OCI-LY7 (cell line): ENCODE results near the gene GALNT6. TPM values are rescaled to one million over a fixed set of nuclear protein-coding genes. Genes with fewer than 3 reads are reported as not detected.
A peak's percentile ranks its signal among the peaks of the same experiment; 100 is the strongest.

Experiments used
- BruUV-seq: library from RNA; stranded (reverse); fragments of 400-500 nt; replicated peaks from 2 replicates; lab custom pipeline; 2021; lab: Mats Ljungman, UMichigan
- CTCF ChIA-PET: fragments of 300-600 bp; sonication (Branson Sonifier 250); formaldehyde crosslinking; loops from one replicate; lab custom pipeline; 2022; ENCODE audit warnings: antibody characterized with exemption; ENCODE audit not compliant: unreplicated experiment; lab: Charles Lee
- POLR2A ChIA-PET: fragments of 300-600 bp; sonication (Branson Sonifier 250); formaldehyde crosslinking; loops from one replicate; lab custom pipeline; 2022; ENCODE audit warnings: antibody characterized with exemption; lab: Charles Lee
- DNase-seq: peaks from one replicate; pipeline ENCODE4 v3.0.0-alpha.2; 2015; ENCODE audit warnings: low spot score
- H2AFZ ChIP-seq: fragments of 200-600 bp; sonication (generic), shearing (Covaris generic); 2 replicates; pipeline ENCODE4 v1.6.1; 2014; ENCODE audit warnings: mild to moderate bottlenecking, antibody characterized with exemption, low read length, moderate library complexity
- H3K27ac ChIP-seq: fragments of 200-600 bp; sonication (generic); 2 replicates; pipeline ENCODE4 v1.5.1; 2014; ENCODE audit warnings: mixed run types, low read depth, mild to moderate bottlenecking, moderate library complexity, low read length, inconsistent platforms; ENCODE audit not compliant: poor library complexity, severe bottlenecking
- H3K36me3 ChIP-seq: fragments of 200-600 bp; sonication (generic); 2 replicates; pipeline ENCODE4 v1.6.1; 2014; ENCODE audit warnings: mild to moderate bottlenecking, antibody characterized with exemption, low read length, moderate library complexity, mixed read lengths; ENCODE audit not compliant: insufficient read depth
- H3K4me1 ChIP-seq: fragments of 200-600 bp; sonication (generic); 2 replicates; pipeline ENCODE4 v1.5.1; 2014; ENCODE audit warnings: mild to moderate bottlenecking, low read length; ENCODE audit not compliant: insufficient read depth, poor library complexity, severe bottlenecking
- H3K4me2 ChIP-seq: fragments of 200-600 bp; sonication (generic); 2 replicates; pipeline ENCODE4 v1.6.1; 2014; ENCODE audit warnings: mild to moderate bottlenecking, low read length
- H3K4me3 ChIP-seq: fragments of 200-600 bp; sonication (generic); 2 replicates; pipeline ENCODE4 v1.5.1; 2014; ENCODE audit warnings: mild to moderate bottlenecking, low read depth, low read length; ENCODE audit not compliant: poor library complexity, severe bottlenecking
- H3K79me2 ChIP-seq: fragments of 200-600 bp; sonication (generic); 2 replicates; pipeline ENCODE4 v1.6.1; 2016; ENCODE audit warnings: low read depth, mild to moderate bottlenecking, low read length, moderate library complexity, mixed read lengths; ENCODE audit not compliant: insufficient read depth
- H3K9me2 ChIP-seq: fragments of 200-600 bp; sonication (generic); 2 replicates; pipeline ENCODE4 v1.6.1; 2016; ENCODE audit warnings: mild to moderate bottlenecking, low read length, mixed read lengths; ENCODE audit not compliant: insufficient read depth
- H3K9me3 ChIP-seq: fragments of 200-600 bp; sonication (generic); 2 replicates; pipeline ENCODE4 v1.6.1; 2014; ENCODE audit warnings: mild to moderate bottlenecking, mixed run types, low read length, mixed read lengths
- H4K20me1 ChIP-seq: fragments of 200-600 bp; sonication (generic); 2 replicates; pipeline ENCODE4 v1.6.1; 2014; ENCODE audit warnings: mild to moderate bottlenecking, antibody characterized with exemption, low read length, moderate library complexity, mixed read lengths; ENCODE audit not compliant: insufficient read depth
- CTCF ChIP-seq: fragments of 200-600 bp; sonication (generic); conservative IDR thresholded peaks from 2 replicates; pipeline ENCODE4 v1.5.1; 2014; ENCODE audit warnings: mild to moderate bottlenecking, antibody characterized with exemption, low read length, moderate library complexity, mixed read lengths
- EZH2phosphoT487 ChIP-seq: fragments of 200-600 bp; sonication (generic); IDR thresholded peaks from 2 replicates; pipeline ENCODE4 v1.6.1; 2018; ENCODE audit warnings: low read depth, borderline replicate concordance, mild to moderate bottlenecking, mixed run types, antibody characterized with exemption, low read length, moderate library complexity, mixed read lengths
- intact Hi-C: fragments of 100-400 bp; cut with micrococcal nuclease; formaldehyde crosslinking; loops from one replicate; pipeline ENCODE4 v1.10.0; 2022; ENCODE audit not compliant: unreplicated experiment
- total RNA-seq, 2 experiments: library from RNA; depleted of rRNA in 1 of 2; stranded (reverse); fragments of >200 nt in 1 of 2; shearing (Covaris generic) in 1 of 2; gene quantifications; 2 replicates each; pipeline ENCODE4 v1.2.3, GENCODE V29; 2014 to 2022

The GALNT6 gene
- total RNA-seq, 2 experiments from 2014 or later, result 1.4 to 4.8 TPM

GRCh38 chr12:51371295-51371953 is 19.8 kb downstream of the GALNT6 start:
- no TSS peak for BruUV-seq
- intact Hi-C loops, result no loop called here
- Histone ChIP-seq H2AFZ (no peak overlapping the region), H3K4me3 (no peak overlapping the region), H4K20me1 (peaks cover 7% of the 10 kb centered on the region; the same call in 1 of the 2 replicates), H3K27ac (no peak overlapping the region), H3K9me3 (no peaks in the 10 kb centered on the region), H3K36me3 (no peaks in the 10 kb centered on the region), H3K79me2 (no peaks in the 10 kb centered on the region), H3K4me1 (peaks cover 21% of the 10 kb centered on the region), H3K9me2 (no peaks in the 10 kb centered on the region), H3K4me2 (no peak overlapping the region)
- ChIA-PET POLR2A (interaction anchor here (1.3 kb wide), 1 partner anchor 281 kb away, joined by 3 read pairs; no protein-coding TSS in a partner anchor), CTCF (no interaction called here)
- DNase-seq, result no peak
- TF ChIP-seq CTCF, result no peak
- no peak for TF ChIP-seq EZH2phosphoT487

GRCh38 chr12:51370667-51371066 is 20.5 kb downstream of the GALNT6 start:
- H3K9me2 ChIP-seq, result no peaks in the 10 kb centered on the region
- no peaks in the 10 kb centered on the region for H3K79me2 ChIP-seq
- BruUV-seq, result no TSS peak
- H3K36me3 ChIP-seq, result no peaks in the 10 kb centered on the region
- DNase-seq, result no peak
- ChIA-PET POLR2A (interaction anchor here (1.3 kb wide), 1 partner anchor 280 kb away, joined by 3 read pairs; no protein-coding TSS in a partner anchor), CTCF (no interaction called here)
- TF ChIP-seq CTCF (no peak), EZH2phosphoT487 (no peak)
- no peak overlapping the region for H3K4me2 ChIP-seq
- H2AFZ ChIP-seq, result no peak overlapping the region
- peaks cover 7% of the 10 kb centered on the region; the same call in 1 of the 2 replicates for H4K20me1 ChIP-seq
- no peak overlapping the region for H3K4me3 ChIP-seq
- intact Hi-C loops, result no loop called here
- H3K27ac ChIP-seq, result no peak overlapping the region
- H3K9me3 ChIP-seq, result no peaks in the 10 kb centered on the region
- H3K4me1 ChIP-seq, result peaks cover 21% of the 10 kb centered on the region

- no peaks in the 10 kb centered on the region for H3K9me2 ChIP-seq
- no peak overlapping the region for H3K4me3 ChIP-seq
- no peaks in the 10 kb centered on the region for H3K36me3 ChIP-seq
- no peaks in the 10 kb centered on the region for H3K79me2 ChIP-seq
- intact Hi-C loops, result loop anchor here (2.0 kb wide), 1 partner anchor 45 kb away; the partner anchor contains the start of gene BIN2
- no peaks in the 10 kb centered on the region for H3K9me3 ChIP-seq
- BruUV-seq, result no TSS peak
- peaks cover 7% of the 10 kb centered on the region; the same call in 1 of the 2 replicates for H4K20me1 ChIP-seq
- TF ChIP-seq EZH2phosphoT487, result no peak
- peaks cover 21% of the 10 kb centered on the region for H3K4me1 ChIP-seq
- DNase-seq, result no peak
- H3K4me2 ChIP-seq, result peak overlapping the region; percentile 50
- no peak overlapping the region for H3K27ac ChIP-seq
- ChIA-PET CTCF (interaction anchor here (0.6 kb wide), 1 partner anchor 151 kb away, joined by 4 read pairs; no protein-coding TSS in a partner anchor), POLR2A (interaction anchor here (1.0 to 1.1 kb wide), 2 partner anchors 20 to 286 kb away, joined by 3 read pairs; partner anchors contain the start of gene CSRNP2)
- no peak overlapping the region for H2AFZ ChIP-seq
Observed at GRCh38 chr12:51369581-51369980, 21.6 kb downstream of the GALNT6 start.
